Trophoblast cell (in vitro differentiated cells and primary cell): ENCODE results near the gene ITGB7.

Experiments used
- DNase-seq, 2 donors: peaks; one replicate each; pipeline ENCODE4 v3.0.0-alpha.2; 2016
- H2AFZ ChIP-seq: 2 replicates; pipeline ENCODE4 v1.6.1; 2013; ENCODE audit warnings: low read length, moderate library complexity, mild to moderate bottlenecking; ENCODE audit not compliant: insufficient read depth, poor library complexity
- H2AK5ac ChIP-seq: 2 replicates; pipeline ENCODE4 v1.6.1; 2013; ENCODE audit warnings: mild to moderate bottlenecking, low read length
- H2BK120ac ChIP-seq: 2 replicates; pipeline ENCODE4 v1.6.1; 2013; ENCODE audit warnings: low read length, mild to moderate bottlenecking, moderate library complexity; ENCODE audit not compliant: insufficient read depth, poor library complexity
- H2BK12ac ChIP-seq: 2 replicates; pipeline ENCODE4 v1.6.1; 2013; ENCODE audit warnings: mild to moderate bottlenecking, low read length, moderate library complexity
- H2BK5ac ChIP-seq: 2 replicates; pipeline ENCODE4 v1.6.1; 2013; ENCODE audit warnings: low read length, low read depth, moderate library complexity, mild to moderate bottlenecking; ENCODE audit not compliant: poor library complexity
- H3K14ac ChIP-seq: 2 replicates; pipeline ENCODE4 v1.6.1; 2013; ENCODE audit warnings: mild to moderate bottlenecking, low read length
- H3K18ac ChIP-seq: 2 replicates; pipeline ENCODE4 v1.6.1; 2013; ENCODE audit warnings: mild to moderate bottlenecking, low read length
- H3K23ac ChIP-seq: 2 replicates; pipeline ENCODE4 v1.6.1; 2013; ENCODE audit warnings: low read length
- H3K27ac ChIP-seq: 2 replicates; pipeline ENCODE4 v1.5.1; 2013; ENCODE audit warnings: low read depth, mild to moderate bottlenecking, inconsistent platforms, low read length, moderate library complexity
- H3K27me3 ChIP-seq: 2 replicates; pipeline ENCODE4 v1.6.1; 2013; ENCODE audit warnings: inconsistent platforms, mild to moderate bottlenecking, low read length, moderate library complexity; ENCODE audit not compliant: insufficient read depth
- H3K36me3 ChIP-seq, 2 experiments: 1 replicate in 1 of 2; 2 replicates in 1 of 2; pipeline ENCODE4 v1.6.1; 2013; ENCODE audit warnings: low read length in 2 of 2, mild to moderate bottlenecking in 2 of 2, moderate library complexity in 1 of 2; ENCODE audit not compliant: insufficient read depth in 2 of 2, control insufficient read depth in 1 of 2
- H3K4ac ChIP-seq: 2 replicates; pipeline ENCODE4 v1.6.1; 2013; ENCODE audit warnings: low read depth, mild to moderate bottlenecking, low read length, moderate library complexity
- H3K4me1 ChIP-seq, 2 experiments: 1 replicate in 1 of 2; 2 replicates in 1 of 2; pipeline ENCODE4 v1.6.1; 2013; ENCODE audit warnings: low read length in 2 of 2, mild to moderate bottlenecking in 2 of 2, moderate library complexity in 1 of 2; ENCODE audit not compliant: insufficient read depth in 2 of 2, control insufficient read depth in 1 of 2
- H3K4me2 ChIP-seq: 2 replicates; pipeline ENCODE4 v1.6.1; 2013; ENCODE audit warnings: inconsistent platforms, mild to moderate bottlenecking, low read length, moderate library complexity
- H3K4me3 ChIP-seq: 2 replicates; pipeline ENCODE4 v1.5.1; 2013; ENCODE audit warnings: mild to moderate bottlenecking, low read depth, low read length, inconsistent platforms
- H3K79me1 ChIP-seq: one replicate; pipeline ENCODE4 v1.6.1; 2013; ENCODE audit warnings: low read length
- H3K79me2 ChIP-seq: 2 replicates; pipeline ENCODE4 v1.6.1; 2013; ENCODE audit warnings: low read length, mild to moderate bottlenecking; ENCODE audit not compliant: control insufficient read depth, insufficient read depth, poor library complexity
- H3K9ac ChIP-seq: 2 replicates; pipeline ENCODE4 v1.6.1; 2013; ENCODE audit warnings: mild to moderate bottlenecking, low read length
- H3K9me3 ChIP-seq: 2 replicates; pipeline ENCODE4 v1.6.1; 2013; ENCODE audit warnings: low read depth, mild to moderate bottlenecking, control low read depth, inconsistent platforms, low read length; ENCODE audit not compliant: insufficient read depth
- H4K12ac ChIP-seq: 2 replicates; pipeline ENCODE4 v1.6.1; 2013; ENCODE audit warnings: low read depth, mild to moderate bottlenecking, low read length, moderate library complexity
- H4K8ac ChIP-seq: 2 replicates; pipeline ENCODE4 v1.6.1; 2013; ENCODE audit warnings: low read depth, mild to moderate bottlenecking, low read length, moderate library complexity
- H4K91ac ChIP-seq: one replicate; pipeline ENCODE4 v1.6.1; 2013; ENCODE audit warnings: low read depth, mild to moderate bottlenecking, low read length, moderate library complexity
- WGBS: extraction: QIAGEN DNeasy Blood & Tissue Kit; methylation state at CpG from one replicate; pipeline ENCODE4 v1.1.7; 2013; ENCODE audit warnings: missing lambda C conversion rate; ENCODE audit not compliant: insufficient read length, insufficient coverage; ENCODE audit errors: extremely low coverage; 5-methylcytosine and 5-hydroxymethylcytosine counted together

Gene ITGB7

GRCh38 chr12:53182903-53183302, 24.1 kb downstream of the ITGB7 start:
- no CpG with 5 or more reads among the region's 2 CpGs for WGBS
- peaks cover 13 to 31% of the 10 kb centered on the region in 2 experiments for H3K4me1 ChIP-seq

GRCh38 chr12:53181935-53182334, 25.1 kb downstream of the ITGB7 start:
- Histone ChIP-seq H3K36me3 (peaks cover 17 to 31% of the 10 kb centered on the region in 2 experiments), H2BK120ac (no peak overlapping the region), H3K4me1 (peaks cover 10 to 23% of the 10 kb centered on the region in 2 experiments), H3K79me2 (peaks cover 9% of the 10 kb centered on the region), H3K14ac (no peak overlapping the region), H3K4ac (peak overlapping the region; percentile 20), H3K27me3 (no peaks in the 10 kb centered on the region), H3K18ac (peak overlapping the region; percentile 22), H3K23ac (no peak overlapping the region), H2BK5ac (no peak overlapping the region), H3K4me3 (no peak overlapping the region), H4K12ac (no peak overlapping the region), H3K9ac (no peak overlapping the region), H2AK5ac (no peak overlapping the region), H3K4me2 (no peak overlapping the region), H3K79me1 (peaks cover 16% of the 10 kb centered on the region), H3K9me3 (peaks cover 9% of the 10 kb centered on the region), H3K27ac (no peak overlapping the region), H4K91ac (no peak overlapping the region), H4K8ac (no peak overlapping the region), H2AFZ (peak overlapping the region; percentile 59), H2BK12ac (no peak overlapping the region)
- no CpG with 5 or more reads among the region's 2 CpGs for WGBS
- DNase-seq: no peak

More at GRCh38 chr12:53182903-53183302, 24.1 kb downstream of the ITGB7 start:
- H3K27ac ChIP-seq: no peak overlapping the region
- no peak overlapping the region for H2BK120ac ChIP-seq
- H2BK12ac ChIP-seq: no peak overlapping the region
- H2AK5ac ChIP-seq: no peak overlapping the region
- peaks cover 9% of the 10 kb centered on the region for H3K79me2 ChIP-seq
- no peak overlapping the region for H4K91ac ChIP-seq
- no peak overlapping the region for H2AFZ ChIP-seq
- H3K79me1 ChIP-seq: peaks cover 16% of the 10 kb centered on the region
- no peak overlapping the region for H3K4ac ChIP-seq
- H3K18ac ChIP-seq: no peak overlapping the region
- no peak overlapping the region for H3K9ac ChIP-seq
- no peak overlapping the region for H3K4me2 ChIP-seq
- no peak for DNase-seq
- H3K36me3 ChIP-seq: peaks cover 23 to 40% of the 10 kb centered on the region in 2 experiments
- peaks cover 9% of the 10 kb centered on the region for H3K9me3 ChIP-seq
- no peaks in the 10 kb centered on the region for H3K27me3 ChIP-seq
- H4K8ac ChIP-seq: no peak overlapping the region
- H4K12ac ChIP-seq: no peak overlapping the region
- H3K14ac ChIP-seq: no peak overlapping the region
- no peak overlapping the region for H3K23ac ChIP-seq
- H2BK5ac ChIP-seq: no peak overlapping the region
- H3K4me3 ChIP-seq: no peak overlapping the region

- Histone ChIP-seq H3K14ac (peak overlapping the region; percentile 72), H3K79me2 (peaks cover 9% of the 10 kb centered on the region), H2BK12ac (no peak overlapping the region), H3K4me2 (peak overlapping the region; percentile 93), H3K9ac (peak overlapping the region; percentile 97), H3K23ac (no peak overlapping the region), H2AK5ac (peak overlapping the region; percentile 43), H3K4me3 (peak overlapping the region; percentile 98), H2BK5ac (peak overlapping the region; percentile 96), H3K79me1 (peaks cover 13% of the 10 kb centered on the region), H3K18ac (peak overlapping the region; percentile 64), H3K9me3 (peaks cover 7% of the 10 kb centered on the region), H3K4me1 (peaks cover 7 to 19% of the 10 kb centered on the region in 2 experiments), H4K8ac (peak overlapping the region; percentile 99), H3K27me3 (no peaks in the 10 kb centered on the region), H4K12ac (peak overlapping the region; percentile 83), H2AFZ (peak overlapping the region; percentile 97), H3K4ac (peak overlapping the region; percentile 16), H4K91ac (peak overlapping the region; percentile 98), H3K36me3 (peaks cover 14 to 27% of the 10 kb centered on the region in 2 experiments), H3K27ac (peak overlapping the region; percentile 99), H2BK120ac (peak overlapping the region; percentile 39)
- peak; percentile 47 to 70 for DNase-seq
- no CpG with 5 or more reads among the region's 57 CpGs for WGBS
These were observed 26.0 kb downstream of the ITGB7 start for GRCh38 chr12:53180931-53181645.

GRCh38 chr12:53180220-53180930, 26.7 kb downstream of the ITGB7 start, which contains the start of the genes CSAD and ZNF740:
Gene CSAD (minus strand): TSS chr12:53180925. CDS start chr12:53173470, 7,455 bp downstream.
Gene ZNF740 (plus strand): TSS chr12:53180722. CDS start chr12:53181984, 1,262 bp downstream.
- H3K79me2 ChIP-seq: peaks cover 9% of the 10 kb centered on the region
- H2BK120ac ChIP-seq: peak within 1 kb of the TSS; percentile 90
- H3K4me1 ChIP-seq: peaks cover 4 to 14% of the 10 kb centered on the region in 2 experiments
- peak within 1 kb of the TSS; percentile 99 for H3K14ac ChIP-seq
- H2BK12ac ChIP-seq: peak within 1 kb of the TSS; percentile 38
- peak within 1 kb of the TSS; percentile 95 for H3K4me2 ChIP-seq
- peak within 1 kb of the TSS; percentile 97 for H3K4ac ChIP-seq
- H4K8ac ChIP-seq: peak within 1 kb of the TSS; percentile 99
- H2AFZ ChIP-seq: peak within 1 kb of the TSS; percentile 97
- DNase-seq: peak; percentile 91 to 92
- no peaks in the 10 kb centered on the region for H3K27me3 ChIP-seq
- peak within 1 kb of the TSS; percentile 96 for H2BK5ac ChIP-seq
- peak within 1 kb of the TSS; percentile 99 for H3K18ac ChIP-seq
- H3K9me3 ChIP-seq: peaks cover 7% of the 10 kb centered on the region
- peak within 1 kb of the TSS; percentile 61 for H2AK5ac ChIP-seq
- H4K12ac ChIP-seq: peak within 1 kb of the TSS; percentile 100
- H3K27ac ChIP-seq: peak within 1 kb of the TSS; percentile 99
- H3K23ac ChIP-seq: peak within 1 kb of the TSS; percentile 23
- H3K79me1 ChIP-seq: peaks cover 13% of the 10 kb centered on the region
- WGBS: no CpG with 5 or more reads among the region's 70 CpGs
- peak within 1 kb of the TSS; percentile 98 for H4K91ac ChIP-seq
- peak within 1 kb of the TSS; percentile 97 for H3K9ac ChIP-seq
- H3K36me3 ChIP-seq: peaks cover 11 to 23% of the 10 kb centered on the region in 2 experiments
- peak within 1 kb of the TSS; percentile 98 for H3K4me3 ChIP-seq
